Central memory CD4-positive, alpha-beta T cell (primary cell): ENCODE measurements around the gene MAB21L1.

ENCODE experiments used
- DNase-seq: peaks from one replicate; pipeline ENCODE4 v3.0.0; 2022
- total RNA-seq, 3 experiments: gene quantifications; one replicate each; lab custom pipeline; 2026; lab: John Stamatoyannopoulos, UW

The MAB21L1 gene
- 0 reads per million in 3 experiments for total RNA-seq

DNA sequence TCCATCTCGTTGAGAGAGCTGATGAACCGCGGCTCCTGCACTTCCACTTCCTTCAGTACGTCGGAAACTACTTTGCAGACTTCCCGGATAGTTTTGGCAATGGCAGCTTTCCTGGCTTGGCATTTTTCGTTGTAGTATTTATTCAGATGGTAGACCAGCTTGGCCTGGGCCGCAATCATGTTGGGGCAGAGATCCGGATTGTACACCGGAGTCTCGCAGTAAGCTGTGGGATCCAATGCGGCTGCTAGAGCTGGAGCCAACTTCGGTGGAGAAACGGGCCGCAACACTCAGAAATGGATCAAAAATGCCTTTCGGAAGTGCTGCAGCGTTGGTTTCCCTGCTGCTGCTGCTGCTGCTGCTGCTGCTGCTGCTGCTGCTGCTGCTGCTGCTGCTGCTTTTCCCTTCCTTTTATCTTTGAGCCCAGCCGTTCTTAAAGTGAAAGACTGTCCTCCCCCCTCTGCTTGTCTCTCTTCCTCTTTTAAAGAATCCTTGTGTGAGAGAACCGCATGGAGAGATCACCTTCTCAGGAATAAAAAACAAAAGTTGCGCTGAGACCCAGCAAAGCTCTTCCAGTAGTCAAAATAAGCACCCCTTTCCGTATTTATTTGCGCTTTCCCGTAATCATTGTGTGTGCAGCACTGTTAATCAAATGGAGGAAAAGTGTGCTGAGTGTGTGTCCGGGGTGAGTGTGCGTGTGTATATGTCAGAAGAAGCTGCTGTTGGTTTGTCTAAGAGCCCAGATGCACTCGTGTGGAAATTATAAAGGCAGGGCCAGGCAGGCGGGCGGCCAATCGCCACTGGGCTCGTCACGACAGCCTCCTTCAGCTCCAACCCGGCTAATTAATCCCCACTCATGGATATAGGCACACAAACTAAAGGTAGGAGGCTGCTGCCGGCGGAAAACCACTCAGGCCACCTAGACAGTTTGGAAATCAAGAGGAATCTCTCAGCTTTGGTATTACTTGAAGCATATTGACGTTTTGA lies at the start of gene MAB21L1:
Gene MAB21L1, minus strand, starts transcription at position 730 of the 984 bp plus-strand sequence. Its CDS starts 551 bp downstream, at position 179.
- no peak for DNase-seq

DNA sequence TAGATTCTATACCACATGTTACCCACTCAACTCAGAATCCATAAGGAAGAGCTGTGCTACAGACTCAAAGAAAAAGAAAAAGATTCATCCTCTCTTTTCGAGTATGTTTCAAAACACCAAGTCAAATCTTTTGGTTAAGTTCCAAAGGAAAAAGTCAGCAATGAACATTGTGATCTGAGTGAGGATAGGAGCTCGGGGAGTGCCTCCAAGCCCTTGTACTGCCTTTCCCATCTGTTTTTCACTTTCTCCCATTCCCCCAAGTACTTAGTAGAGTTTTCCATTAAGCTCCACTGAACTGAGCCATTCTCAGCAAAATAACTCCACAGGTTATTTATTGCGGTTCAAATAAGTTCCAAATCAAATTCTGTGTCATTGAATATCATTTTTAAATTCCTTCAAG lies 47.7 kb upstream of the MAB21L1 start:
- DNase-seq = no peak

DNA sequence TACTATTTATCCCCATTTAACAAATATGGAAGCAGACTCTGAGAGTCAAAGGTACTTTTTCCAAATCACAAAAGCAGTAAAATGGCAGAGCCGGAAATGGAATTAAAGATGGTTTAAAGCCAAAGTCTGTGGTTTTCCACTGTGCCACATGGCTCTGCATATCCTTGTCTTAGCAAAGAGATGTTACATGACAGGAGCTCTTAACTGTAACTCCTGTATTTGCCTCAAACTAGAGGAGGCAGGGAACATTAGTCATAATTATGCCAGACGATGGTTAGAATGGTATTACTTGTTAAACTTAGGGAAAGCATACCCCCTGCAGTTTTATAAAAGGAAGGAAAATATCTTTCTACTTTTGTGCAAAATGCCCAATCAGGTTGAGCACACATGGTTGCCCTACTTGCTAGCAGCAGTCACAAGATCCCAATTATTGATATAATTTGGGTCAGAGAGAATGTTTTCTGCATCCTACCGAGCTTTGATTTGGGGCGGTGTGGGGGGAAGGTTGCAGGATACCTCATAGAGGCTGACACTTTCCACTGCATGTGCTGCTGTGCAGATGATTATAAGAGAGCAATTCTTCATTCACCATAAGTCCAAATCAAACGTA lies 42.0 kb upstream of the MAB21L1 start:
- no peak for DNase-seq

DNA sequence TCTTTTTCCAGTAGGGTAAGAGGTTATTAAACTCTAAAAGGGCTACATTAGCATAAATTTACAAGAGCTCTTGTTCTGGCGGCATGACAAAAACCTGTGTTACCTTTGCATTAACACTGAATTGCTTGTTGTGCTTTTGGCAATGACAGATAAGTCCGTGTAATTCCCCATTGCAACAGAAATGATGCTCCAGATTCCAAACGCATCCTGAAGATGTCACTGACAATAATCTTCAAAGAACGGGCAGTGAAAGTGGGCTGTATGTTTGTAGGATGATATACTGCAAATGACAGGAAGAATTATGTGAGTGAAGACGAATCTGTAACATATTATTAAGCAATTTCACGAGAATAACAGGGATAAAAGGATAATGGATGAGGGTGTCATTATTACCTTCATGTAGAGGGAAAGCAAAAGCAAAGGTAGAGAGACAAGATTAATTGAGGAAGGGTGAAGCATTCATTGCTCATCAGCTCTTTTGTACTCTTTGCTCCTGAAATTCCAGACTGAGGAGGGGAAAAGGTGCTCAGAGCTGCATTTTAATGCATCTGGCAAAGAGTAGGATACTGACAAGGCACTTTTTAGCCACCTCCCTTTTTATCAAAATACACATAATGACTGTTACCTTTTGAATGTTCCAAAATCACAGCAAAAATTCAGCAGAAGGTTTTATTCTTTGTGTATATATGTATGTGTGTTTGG lies 38.5 kb upstream of the MAB21L1 start:
- DNase-seq = no peak

DNA sequence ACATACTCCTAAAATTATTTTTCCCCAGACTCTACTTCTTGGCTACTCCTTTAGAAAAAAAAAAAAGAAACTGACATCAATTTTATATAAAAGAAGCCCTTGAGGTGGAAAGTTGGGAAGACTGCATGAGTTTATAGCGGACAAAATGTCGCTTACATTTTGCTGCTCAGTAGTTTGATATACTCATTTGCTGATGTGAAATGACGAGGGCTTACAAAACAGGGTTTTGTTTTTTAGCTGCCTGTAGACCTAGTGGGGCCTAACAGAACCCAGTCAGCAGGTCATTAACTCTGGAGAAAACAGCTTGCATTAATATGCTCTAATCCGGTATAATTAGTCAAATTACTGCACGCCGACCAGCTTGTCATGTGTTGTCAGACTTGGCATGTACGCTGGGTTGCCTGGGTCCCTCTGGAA lies 37.6 kb upstream of the MAB21L1 start:
- DNase-seq = no peak

DNA sequence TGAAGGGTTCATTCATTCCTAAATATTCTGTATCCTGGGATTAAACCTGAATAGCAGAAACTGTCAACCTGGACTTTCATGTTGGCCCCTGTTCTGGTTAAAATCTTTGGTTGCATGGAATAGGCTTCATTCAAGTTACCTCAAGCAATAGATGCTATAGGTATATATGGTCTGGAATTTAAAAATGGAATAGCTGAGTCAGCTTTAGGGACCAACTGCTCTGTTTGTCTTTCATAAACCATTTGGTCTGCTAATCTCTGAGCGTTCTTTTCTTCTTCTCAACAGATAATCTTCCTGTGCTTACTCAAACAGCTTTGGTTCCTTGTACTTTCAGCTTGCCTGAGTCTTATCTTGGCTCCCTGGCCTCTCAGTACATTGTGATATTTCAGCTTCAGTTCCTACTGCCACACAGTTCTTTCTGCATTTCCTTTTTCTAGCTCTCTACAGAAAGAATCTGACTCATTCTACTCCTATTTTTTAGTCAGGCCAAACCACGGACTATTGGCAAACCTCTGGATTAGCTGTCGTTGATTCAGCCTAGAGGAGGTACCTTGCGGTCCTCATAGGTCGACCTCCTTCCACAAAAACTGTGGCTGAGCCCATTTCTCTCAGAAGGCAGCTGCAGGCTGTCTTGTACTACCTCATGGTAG lies 35.9 kb upstream of the MAB21L1 start:
- DNase-seq = no peak

DNA sequence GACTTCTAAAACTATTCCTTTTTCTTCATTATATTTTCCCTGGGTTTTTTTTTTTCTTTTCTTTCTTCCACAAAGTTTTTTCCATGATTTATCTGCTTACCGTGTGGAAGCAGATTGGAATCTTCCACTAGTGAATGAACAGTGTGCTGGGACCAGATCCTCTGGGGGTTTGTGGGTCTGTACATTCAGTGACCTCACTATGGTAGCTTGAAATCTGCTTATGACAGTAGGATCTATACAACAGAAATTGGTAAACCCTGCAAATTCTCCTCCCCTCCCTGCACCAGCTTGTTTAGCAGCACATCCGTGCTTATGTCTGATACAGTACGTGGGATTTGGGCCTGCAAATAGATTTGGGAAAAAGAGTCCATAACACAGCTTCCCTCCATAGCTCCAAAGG lies 26.0 kb upstream of the MAB21L1 start:
- no peak for DNase-seq

DNA sequence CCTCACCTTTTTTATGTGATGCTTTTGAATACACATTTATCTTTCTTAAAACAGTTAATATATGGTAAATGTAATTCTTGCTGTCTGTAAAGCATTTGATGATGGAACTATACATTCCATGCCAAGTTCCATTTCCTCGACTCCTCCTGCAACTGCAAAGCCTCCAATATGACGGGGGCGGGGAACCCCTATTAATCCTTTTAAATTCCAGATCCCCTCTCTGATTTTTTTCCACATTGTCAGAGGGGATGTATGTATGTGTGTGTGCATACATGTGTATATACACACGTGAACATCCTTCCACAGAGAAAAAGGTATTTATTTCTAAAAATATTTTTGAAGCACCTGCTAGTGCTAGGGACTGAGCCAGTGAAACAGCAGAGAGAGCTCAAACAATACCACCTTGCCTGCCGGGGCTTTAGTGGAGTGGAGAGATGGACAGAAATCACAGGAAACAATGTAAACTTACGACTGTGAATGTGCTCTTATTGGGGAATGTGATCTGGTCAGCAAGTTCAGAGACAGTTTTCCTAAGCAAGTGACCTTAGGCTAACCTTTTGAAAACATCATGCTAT lies 25.3 kb upstream of the MAB21L1 start:
- DNase-seq = no peak

DNA sequence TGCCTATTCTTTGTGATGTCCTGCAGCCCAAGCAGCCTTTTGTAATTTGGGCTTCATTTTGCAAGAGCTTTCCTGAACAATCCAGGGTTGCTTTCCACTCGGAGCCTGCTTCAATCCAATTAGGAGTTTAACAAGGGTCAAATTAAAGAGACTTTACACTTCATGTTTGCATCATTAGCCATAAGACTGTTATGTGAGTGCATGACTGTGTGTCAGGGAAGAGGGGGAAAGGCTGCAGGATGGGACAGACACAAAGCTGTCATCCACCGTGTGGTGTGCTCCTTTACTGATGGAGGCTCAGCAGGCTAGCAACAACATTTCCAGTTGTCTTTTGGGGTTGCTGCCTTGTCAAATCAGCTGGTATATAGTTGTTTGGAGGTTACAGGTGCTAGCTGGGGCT lies 23.7 kb upstream of the MAB21L1 start:
- no peak for DNase-seq

DNA sequence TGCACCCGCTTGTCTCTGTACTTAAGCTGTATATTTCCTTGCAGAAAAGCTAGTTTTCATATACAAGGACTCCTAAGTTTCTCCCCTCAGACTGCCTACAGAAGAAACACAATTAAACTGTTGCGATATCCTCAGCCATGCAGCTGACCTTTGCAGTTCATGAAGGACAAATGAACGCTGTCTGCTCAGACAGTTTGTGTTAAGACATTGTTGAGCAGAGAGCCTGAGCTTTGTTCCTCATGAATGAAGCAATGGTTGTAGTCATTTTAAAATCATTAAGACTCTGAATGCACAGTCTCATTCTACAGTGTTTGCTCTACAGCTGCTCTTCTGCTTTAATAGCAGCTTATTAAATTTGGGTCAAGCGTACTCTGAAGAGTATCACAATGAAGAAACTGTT lies 23.2 kb upstream of the MAB21L1 start:
- DNase-seq = no peak

DNA sequence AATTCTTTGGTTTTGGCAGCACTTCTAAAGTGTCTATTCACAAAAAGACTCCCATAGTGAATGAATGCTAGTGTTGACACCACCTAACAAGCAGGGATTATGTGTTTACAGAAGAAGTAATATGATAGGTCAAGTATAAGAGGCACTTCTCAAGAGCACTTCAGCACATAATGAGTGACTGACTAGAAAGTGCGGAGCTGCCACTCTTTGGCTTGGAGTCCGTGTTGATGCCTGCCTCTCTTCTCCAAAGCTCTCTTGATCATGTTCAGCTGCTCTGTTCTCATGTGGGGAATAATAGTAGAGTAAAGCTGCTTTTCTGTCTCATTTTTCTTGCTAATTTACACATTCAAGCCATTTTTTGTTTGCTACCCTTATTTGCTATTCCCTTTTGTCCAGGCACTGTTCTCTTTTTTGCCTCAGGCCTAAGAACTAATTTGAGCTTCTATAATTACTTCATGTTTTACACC lies 22.7 kb upstream of the MAB21L1 start:
- DNase-seq = no peak

DNA sequence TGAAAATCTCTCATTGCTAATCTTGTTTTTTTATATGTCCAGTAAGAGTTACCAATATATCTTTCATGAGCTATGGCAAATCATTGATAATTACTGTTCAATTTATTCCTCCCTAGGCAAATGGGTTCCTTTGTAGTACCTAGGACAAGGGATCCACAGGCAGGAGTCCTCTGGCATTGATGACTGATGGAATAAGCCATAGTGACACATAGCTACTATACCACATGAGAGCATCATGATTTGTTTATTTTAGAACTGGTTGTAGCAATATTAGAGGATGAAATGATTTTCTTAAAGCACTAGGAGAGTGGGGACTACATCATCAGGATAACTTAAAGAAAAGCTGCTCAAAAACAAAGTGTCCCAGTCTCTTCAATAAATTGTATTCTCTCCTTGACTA lies 21.7 kb upstream of the MAB21L1 start:
- no peak for DNase-seq

DNA sequence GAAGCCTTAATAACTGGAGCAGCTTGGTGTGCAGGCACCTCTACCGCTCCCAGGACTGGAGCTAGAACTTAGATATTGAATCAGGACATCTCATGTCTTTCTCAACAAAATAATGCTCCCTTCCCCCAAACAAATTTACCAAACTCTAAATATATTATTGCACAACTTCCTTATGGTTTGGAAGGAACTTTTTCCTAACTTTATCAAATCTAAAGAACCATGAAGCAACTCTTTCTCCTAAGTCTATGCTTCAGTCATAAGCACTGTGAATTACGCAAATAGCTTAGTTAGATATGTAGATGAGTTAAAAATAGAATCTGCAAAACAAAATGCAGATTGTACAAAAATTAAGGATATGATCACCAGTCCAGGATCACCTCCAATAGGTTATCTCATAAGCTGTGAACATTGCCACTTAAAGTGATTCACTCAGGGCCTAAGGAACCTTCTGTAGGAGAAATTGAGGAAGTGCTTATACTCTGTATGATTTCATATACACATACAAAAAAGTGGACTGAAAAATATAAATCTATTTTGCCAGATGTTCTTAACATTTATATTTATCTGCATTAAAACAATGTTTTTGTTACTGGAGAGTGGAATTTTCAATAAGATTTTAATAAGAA lies 20.4 kb upstream of the MAB21L1 start:
- DNase-seq = no peak

DNA sequence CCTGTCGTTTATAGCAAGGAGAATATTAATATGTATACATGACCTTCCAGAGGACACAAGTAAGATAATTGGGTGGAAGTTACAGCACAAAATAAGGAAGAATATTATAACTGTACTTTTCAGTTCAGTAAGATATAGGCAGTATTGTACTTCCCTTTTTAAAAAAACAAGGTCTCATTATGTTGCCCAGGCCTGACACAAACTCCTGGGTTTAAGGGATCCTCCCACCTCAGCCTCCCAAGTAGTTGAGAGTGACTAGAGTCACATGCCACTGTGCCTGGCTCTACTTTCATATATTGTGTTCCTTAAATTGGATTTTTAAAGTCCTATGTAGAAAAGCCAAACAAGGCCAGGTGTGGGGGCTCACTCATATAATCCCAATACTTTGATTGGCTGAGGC lies 19.5 kb upstream of the MAB21L1 start:
- DNase-seq = no peak

DNA sequence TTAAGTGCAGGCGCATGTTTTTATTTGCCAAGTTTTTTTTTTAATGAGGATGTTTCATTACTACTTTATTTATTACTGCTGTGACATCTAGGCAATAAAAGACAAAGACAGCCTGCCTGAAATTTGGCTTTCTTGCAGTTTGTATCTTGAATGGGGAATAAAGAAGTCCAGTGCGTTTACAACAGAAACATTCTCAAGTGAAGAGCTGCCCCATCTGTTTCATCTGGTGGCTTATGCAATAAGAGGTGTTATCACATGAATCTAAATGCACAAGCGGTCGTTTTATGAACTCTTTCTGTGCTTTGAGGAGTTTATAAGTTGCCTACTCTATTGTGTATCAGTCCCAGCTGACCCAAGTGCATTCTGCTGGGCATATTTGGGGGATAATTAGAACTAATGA lies 12.6 kb upstream of the MAB21L1 start:
- no peak for DNase-seq

DNA sequence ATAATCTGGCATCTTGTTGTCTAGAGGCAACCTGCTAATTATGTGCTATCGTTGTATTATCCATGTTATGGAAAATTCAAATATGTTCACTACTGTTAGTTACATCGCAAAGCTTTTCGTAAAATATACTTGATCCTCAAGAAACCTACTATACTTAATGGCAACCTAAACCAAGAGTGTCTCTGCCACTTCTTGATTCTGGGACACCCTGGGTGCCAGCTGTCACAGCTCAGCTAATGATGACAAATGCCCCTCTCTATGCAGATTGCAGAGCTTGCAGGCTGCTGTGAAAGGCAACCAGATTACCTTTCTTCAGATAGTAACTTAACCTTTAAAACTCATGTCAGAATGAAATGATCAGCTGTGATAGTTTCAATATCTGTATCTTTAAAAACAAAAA lies 8.9 kb upstream of the MAB21L1 start:
- no peak for DNase-seq

DNA sequence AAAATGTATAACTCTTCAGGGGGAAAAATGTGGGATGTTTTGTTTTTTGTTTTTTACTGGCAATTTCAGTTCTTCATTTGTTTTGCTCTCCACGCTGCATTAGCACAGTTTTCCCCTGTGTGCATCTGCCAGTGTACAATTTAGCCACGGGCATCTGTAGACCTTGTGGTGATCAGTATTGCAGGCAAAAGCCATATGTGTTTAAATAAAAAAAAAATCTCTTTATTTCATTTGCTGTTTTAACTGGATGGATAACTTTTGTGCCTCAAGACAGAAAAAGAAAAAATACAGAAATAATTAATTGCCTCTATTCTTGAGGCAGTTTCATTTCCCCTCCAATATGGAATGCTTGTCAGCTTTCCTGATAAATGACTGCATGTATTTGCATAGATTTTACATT lies 7.9 kb upstream of the MAB21L1 start:
- no peak for DNase-seq

DNA sequence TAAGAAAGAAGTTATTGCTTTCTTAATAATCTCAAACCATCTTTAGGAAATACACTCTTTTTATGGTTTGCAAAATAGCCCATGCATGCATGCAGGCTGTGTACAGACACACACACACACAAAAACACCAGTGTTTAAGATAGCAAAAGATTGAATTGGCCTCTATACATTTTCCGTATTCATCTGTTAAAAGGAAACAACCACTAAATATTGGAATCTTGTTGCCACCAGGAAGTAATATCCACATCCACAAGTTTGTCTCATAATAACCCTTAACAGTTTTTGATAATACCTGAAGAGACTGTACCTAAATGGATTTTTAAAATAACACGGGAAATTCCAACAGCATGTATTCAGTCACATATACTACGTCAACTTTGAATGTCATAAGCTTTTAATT lies 7.3 kb upstream of the MAB21L1 start:
- no peak for DNase-seq

DNA sequence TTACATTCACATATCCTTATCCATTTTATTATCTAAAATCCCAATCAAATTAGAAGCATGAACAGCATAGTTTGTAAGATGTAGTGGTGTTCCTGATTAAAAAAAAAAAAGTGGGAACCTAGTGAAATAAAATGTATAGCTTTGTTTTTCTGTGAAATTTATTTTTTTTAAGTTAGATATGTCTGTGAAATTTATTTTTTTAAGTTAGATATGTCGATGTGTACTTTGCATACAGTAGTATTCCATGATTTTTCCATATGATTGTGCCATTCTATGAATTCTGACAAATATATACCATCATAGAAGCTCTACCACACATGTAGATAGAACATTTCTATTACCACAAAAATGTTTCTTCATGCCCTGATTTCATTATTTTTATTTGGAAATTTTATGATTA lies 6.0 kb upstream of the MAB21L1 start:
- no peak for DNase-seq

DNA sequence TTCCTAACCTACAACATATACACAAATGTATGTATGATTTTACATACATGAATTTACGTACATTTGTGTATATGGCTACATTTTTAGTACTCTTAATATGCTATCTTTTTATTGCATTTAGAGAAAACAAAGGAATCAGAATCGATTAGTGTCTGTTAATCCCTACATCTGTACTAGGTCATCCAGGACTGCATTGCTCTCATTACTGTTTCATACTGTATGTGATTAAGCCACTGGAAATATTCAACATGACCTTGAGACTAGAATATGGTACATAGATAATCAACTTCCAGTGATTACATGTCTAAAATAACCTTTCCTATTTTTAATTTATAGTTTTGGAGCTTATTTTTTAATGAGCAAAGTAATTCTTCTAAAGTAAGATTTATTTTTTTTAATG lies 5.3 kb upstream of the MAB21L1 start:
- no peak for DNase-seq

DNA sequence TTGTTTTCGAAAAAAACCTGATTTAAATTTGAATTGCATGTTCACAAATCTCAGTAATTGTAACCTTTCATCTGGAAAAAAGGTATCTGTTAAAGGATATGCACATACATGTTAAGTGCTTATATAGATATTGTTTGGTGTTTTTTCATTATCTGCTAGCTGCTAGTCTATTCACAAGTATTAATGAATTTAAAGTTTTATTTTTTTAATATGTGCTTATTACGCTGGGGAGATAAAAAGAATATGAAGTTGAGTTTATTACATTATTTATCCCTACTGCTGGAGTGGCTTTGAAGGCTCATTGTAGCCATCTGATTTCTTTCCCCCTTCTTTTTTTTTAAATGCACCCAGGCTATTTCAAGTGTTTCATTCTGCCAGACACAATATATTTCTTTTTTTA lies 3.9 kb upstream of the MAB21L1 start:
- no peak for DNase-seq

DNA sequence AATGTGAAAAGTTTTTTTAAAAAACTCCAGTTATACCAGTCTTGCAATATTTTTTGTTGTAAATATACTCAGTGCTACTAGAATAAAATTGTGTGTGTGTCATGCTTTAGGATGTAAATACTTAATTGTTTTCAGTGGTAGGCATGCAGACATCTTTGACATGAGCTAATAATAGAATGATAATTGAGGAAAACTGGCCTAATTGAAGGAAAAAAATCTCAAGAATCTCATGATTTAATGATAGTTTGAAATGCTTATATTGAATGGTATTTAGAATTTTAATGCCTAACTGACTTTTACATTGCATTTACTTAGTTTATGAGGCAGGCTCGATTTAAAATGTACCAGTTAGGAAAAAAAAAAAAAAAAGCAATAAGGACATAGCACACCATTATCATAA lies 3.2 kb upstream of the MAB21L1 start:
- DNase-seq = no peak
